ENCODE data around the gene EIF1. TPM values are rescaled to one million over a fixed set of nuclear protein-coding genes. Genes with fewer than 3 reads are reported as not detected.

The EIF1 gene
- total and polyA plus RNA-seq, 12 donors: 105 to 1,189 (median 442) TPM

DNA sequence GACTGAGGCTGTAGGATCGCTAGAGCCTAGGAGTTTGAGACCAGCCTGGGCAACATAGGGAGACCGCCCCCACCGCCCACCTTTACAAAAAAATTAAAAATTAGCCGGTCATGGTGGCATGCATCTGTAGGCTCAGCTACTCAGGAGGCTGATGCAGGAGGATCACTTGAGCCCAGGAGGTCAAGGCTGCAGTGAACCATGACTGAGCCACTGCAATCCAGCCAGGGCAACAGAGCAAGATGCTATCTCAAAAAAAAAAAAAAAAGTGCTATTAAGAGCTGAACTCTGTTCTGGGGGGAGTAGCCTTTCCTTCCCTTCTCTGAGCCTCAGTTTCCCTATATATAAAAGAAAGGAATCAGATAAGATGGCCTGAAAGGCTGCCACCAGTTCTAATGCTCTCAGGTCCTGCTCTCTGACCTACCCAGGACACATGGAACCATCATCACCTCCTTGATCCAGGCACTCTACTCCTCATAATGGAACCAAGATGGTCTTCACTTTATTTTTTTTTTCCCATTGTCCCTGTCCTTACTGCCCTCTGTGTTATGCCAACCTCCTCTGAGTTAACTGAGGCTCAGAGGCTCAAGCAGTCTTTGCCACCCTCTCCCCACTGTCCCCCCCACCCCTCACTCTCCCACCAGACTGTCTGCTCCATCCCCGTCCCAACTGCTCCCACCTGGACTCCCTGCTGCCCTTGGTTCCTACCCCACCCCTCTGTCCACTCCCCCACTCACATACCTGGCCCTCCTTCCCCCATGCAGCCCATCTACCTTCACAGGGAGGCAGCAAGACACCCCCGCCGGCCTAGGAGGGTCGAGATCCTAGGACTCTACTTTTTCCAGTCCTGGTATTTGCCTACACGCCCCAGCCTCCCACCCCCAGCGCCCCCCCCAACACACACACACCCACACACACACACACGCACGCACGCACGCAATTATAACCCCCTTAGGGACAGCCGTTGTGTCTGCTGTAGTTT lies 23.8 kb upstream of the EIF1 start:
- peaks cover 13 to 18% of the 10 kb centered on the region in 2 donors for H3K4me1 ChIP-seq (replicated peaks in 1 of 2)
- peak overlapping the region in 1 of 5 donors; percentile 86 for H3K27ac ChIP-seq
- WGBS, 4 donors: 43 to 67% (median 48%) methylated on average over 8 to 15 of the region's 15 CpGs
- no peaks in the 10 kb centered on the region for H3K9me3 ChIP-seq (replicated peaks in 1 of 3)
- no peaks in the 10 kb centered on the region for H3K36me3 ChIP-seq (replicated peaks in 1 of 2)
- intact Hi-C loops (cut with DNase I): loop anchor here in 1 of 2 donors (5.0 kb wide), 2 partner anchors 758 to 863 kb away; no protein-coding TSS in a partner anchor
- DNase-seq: no peak
- no peaks in the 10 kb centered on the region for H3K27me3 ChIP-seq
- TF ChIP-seq, protein P1, sequence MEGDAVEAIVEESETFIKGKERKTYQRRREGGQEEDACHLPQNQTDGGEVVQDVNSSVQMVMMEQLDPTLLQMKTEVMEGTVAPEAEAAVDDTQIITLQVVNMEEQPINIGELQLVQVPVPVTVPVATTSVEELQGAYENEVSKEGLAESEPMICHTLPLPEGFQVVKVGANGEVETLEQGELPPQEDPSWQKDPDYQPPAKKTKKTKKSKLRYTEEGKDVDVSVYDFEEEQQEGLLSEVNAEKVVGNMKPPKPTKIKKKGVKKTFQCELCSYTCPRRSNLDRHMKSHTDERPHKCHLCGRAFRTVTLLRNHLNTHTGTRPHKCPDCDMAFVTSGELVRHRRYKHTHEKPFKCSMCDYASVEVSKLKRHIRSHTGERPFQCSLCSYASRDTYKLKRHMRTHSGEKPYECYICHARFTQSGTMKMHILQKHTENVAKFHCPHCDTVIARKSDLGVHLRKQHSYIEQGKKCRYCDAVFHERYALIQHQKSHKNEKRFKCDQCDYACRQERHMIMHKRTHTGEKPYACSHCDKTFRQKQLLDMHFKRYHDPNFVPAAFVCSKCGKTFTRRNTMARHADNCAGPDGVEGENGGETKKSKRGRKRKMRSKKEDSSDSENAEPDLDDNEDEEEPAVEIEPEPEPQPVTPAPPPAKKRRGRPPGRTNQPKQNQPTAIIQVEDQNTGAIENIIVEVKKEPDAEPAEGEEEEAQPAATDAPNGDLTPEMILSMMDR (IDR thresholded peaks at IDR 0.05): no peak
- TF ChIP-seq POLR2A (IDR thresholded peaks at IDR 0.05): no peak
- peak overlapping the region in 2 of 4 donors; percentile 37 to 52 for H3K4me3 ChIP-seq

DNA sequence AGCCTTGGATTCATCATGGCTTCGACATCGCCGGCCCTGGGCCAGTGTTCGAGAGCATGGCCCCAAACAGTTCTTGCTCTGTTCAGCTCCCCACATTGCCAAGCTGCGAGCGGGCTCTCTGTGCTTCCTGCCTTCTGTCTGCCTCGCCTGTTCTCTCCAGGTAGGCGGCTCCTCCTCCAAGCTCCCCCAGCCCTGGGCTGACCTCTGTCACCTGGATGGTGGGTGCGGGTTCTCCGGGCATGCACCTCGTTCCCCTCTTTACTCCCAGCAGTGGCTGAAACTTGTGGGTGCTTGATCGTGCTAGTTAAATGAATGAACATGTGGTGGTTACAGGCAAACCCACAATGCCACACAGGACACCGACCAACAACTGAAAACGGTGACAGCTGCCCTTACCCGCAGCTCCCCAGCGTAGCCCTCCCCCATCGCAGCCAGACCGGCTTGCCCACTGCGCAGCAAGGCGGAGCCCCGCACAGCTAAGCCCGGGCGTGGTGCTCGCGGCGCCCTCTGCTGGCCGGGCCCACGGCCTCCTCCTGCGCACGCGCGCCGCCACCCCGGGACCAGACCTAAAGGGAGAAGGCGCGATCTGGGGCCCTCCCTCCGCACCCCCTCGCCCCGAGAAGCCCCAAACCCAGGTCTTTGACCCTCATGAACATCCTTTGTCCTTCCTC lies 23.0 kb upstream of the EIF1 start:
- H3K4me1 ChIP-seq (replicated peaks in 1 of 2): peaks cover 13 to 18% of the 10 kb centered on the region in 2 donors
- 2 to 11% (median 3%) methylated on average over 5 to 39 of the region's 39 CpGs for WGBS, 4 donors
- peak overlapping the region; percentile 31 to 89 (median 68) for H3K27ac ChIP-seq
- H3K36me3 ChIP-seq (replicated peaks in 1 of 2): no peaks in the 10 kb centered on the region
- H3K4me3 ChIP-seq: peak overlapping the region in 2 of 4 donors; percentile 37 to 52
- H3K9me3 ChIP-seq (replicated peaks in 1 of 3): no peaks in the 10 kb centered on the region
- peak; percentile 86 to 91 (median 88) for DNase-seq
- intact Hi-C loops (cut with DNase I): loop anchor here in 1 of 2 donors (5.0 kb wide), 1 partner anchor 863 kb away; no protein-coding TSS in a partner anchor
- H3K27me3 ChIP-seq: no peaks in the 10 kb centered on the region
- TF ChIP-seq, protein P1 (IDR thresholded peaks at IDR 0.05): peak; percentile 75 to 94 (median 88)
- peak; percentile 29 to 69 for TF ChIP-seq POLR2A (IDR thresholded peaks at IDR 0.05)

DNA sequence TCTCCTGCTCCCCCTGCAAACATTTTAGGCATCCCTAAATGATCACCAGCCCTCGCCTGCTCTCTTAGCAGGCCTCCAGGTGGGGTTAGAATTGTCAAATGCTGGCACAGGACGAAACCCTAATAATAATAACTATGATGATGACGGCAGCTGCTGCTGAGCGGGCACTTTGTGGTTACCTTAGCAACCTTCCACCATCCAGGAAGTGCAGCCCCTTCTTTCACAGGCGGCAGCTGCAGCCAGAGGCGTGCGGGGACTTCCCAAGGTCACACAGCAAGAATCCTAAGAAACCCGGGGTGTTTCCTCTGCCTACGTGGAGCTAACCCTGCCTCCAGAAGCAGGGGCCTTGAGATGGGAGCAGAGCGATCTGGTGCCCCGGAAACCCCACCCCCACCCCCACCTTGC lies 22.4 kb upstream of the EIF1 start:
- Histone ChIP-seq H3K27ac (peak overlapping the region; percentile 31 to 89 (median 68)), H3K36me3 (replicated peaks in 1 of 2) (no peaks in the 10 kb centered on the region), H3K4me1 (replicated peaks in 1 of 2) (peaks cover 13 to 18% of the 10 kb centered on the region in 2 donors), H3K9me3 (replicated peaks in 1 of 3) (no peaks in the 10 kb centered on the region), H3K27me3 (no peaks in the 10 kb centered on the region), H3K4me3 (peak overlapping the region in 2 of 4 donors; percentile 37 to 52)
- DNase-seq: peak; percentile 46 to 78 (median 52)
- TF ChIP-seq POLR2A (IDR thresholded peaks at IDR 0.05): no peak
- TF ChIP-seq, protein P1 (IDR thresholded peaks at IDR 0.05): peak in 1 of 6 experiments; percentile 36
- 2 to 6% (median 3%) methylated on average over 4 to 11 of the region's 11 CpGs for whole genome bisulfite sequencing, 4 donors
- intact Hi-C loops (cut with DNase I): loop anchor here in 1 of 2 donors (5.0 kb wide), 1 partner anchor 864 kb away; no protein-coding TSS in a partner anchor
